ENCODE data around the gene LYPD6B.
"Not testable (repeated sequence)": the region's sequence is repeated elsewhere in the genome, so short reads cannot be mapped to it uniquely, and the experiment has no call there.

Gene LYPD6B

DNA sequence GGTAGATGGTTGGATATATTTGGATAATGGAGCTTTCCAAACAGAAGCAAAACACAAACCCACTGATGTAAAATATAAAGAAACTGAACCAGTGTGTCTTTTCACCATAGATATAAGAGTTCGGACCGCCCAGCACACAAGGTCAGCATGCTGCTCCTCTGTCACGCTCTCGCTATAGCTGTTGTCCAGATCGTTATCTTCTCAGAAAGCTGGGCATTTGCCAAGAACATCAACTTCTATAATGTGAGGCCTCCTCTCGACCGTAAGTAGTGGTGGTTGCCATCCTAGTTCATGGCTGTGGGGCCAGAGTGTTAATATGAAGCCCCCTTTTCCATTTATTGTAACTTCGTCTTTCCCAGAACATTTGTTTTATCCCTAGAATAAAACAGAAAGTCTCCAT is 166.6 kb downstream of the LYPD6B start:
- no peak for DNase-seq (ENCODE audit: low read depth in 2 of 2)

DNA sequence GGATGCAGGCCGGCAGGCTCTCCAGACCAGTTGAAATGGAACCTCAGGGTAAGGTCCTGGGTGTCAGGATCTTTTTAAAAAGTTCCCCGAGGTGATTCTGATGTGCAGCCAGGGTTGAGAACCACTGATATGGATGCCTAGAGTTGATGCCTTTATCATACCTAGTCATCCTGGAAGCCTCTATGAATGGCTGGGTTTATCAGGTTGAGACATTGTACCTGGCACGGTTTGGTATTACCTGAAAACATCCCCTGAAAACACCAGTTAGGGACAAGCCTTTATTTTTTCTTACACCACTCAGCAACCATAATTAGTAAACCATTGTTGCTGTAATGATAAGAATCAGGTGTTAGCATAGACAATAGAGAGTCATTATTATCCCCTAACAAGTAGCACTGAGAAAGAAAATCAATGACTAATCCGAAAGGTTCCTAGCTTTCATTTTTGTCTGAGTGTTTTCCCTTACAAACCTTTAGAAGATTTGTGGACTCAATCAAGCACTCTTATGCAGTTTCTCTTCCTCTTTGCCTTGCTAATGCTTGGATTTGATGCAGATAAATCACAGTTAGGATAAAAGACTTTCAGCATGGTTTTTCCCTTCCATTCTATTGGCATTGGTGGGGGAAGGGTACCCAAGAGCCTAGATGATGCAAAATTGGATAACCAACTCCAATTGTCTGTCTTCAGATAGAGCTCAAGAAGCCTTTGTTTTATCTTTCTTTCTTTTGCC is 175.4 kb downstream of the LYPD6B start:
- no peak for DNase-seq (ENCODE audit: low read depth in 2 of 2)

DNA sequence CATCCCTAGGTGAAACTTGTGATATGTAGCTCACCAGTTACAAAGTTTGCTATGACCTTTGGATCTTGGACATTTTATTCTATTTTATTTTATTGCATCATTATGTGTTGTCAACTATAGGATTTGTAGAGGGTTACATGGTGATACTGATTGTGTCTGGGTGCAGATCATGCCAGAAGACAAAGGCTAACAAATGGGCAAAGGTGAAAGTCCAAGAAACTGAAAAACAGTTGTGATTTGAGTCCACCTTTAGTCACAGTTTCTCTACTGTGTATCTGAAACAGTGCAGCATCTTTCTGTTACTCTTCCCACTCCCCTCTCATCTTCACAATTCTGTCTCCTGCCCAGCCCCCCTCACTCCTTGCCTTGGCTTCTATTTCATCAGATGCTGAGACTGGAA is 180.0 kb downstream of the LYPD6B start:
- DNase-seq (ENCODE audit: low read depth in 2 of 2), result no peak

- DNase-seq (ENCODE audit: low read depth in 2 of 2), result no peak
These were observed 181.4 kb downstream of the LYPD6B start for GRCh38 chr2:149219856-149220255.

- DNase-seq (ENCODE audit: low read depth in 2 of 2), result no peak
These were observed 182.5 kb downstream of the LYPD6B start for GRCh38 chr2:149221002-149221401.

DNA sequence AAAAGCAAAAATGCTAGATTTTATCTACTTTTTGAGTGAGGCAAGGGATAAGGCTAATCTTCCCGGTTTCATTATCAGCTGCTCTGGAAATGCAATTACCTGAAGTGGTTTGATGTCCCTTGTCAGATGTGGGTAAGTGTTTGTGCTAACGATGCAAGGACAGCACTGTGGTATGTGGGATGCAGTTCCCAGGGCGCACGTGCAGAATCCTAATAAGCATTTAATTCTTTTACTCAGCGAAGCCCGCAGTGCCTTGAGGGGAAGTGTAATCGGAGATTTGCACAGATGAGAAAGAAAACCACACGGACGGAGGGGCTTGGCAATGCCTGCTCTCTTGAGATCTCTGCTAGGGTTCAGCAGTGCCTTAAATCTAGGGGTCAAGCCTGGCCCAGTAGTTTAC is 183.4 kb downstream of the LYPD6B start:
- no peak for DNase-seq (ENCODE audit: low read depth in 2 of 2)

DNA sequence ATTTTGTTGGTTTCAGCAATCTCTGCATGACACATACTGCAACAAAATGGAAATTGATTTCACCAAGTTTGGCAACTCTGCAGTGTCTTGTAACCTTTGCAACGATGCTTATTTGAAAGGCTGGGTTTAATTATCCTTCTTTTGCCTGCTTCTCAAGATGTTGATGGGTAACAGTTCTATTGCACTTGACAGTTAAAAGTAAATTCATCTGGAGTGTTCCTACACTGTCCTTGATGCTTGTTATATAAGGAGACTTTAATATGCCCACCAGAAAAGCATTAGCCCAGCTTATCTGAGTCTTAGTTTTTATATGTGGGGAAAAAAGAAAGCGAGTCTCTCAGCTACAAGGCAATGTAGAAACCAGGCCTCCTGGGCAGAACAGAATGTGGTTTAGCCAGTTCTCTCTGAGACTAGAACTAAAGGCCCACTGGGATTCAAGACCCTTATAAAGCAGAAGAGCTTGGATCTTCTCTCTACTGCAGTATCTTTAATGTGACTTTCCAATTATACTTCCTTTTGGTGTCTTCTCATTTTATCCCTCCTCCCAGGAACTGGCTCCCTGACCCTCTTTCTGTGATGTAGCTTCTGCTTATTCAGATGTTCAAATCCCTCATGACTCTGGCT is 185.1 kb downstream of the LYPD6B start:
- no peak for DNase-seq (ENCODE audit: low read depth in 2 of 2)

- DNase-seq (ENCODE audit: low read depth in 2 of 2), result no peak
These were observed 186.0 kb downstream of the LYPD6B start for GRCh38 chr2:149224543-149224942.

- DNase-seq (ENCODE audit: low read depth in 2 of 2), result no peak
These were observed 186.9 kb downstream of the LYPD6B start for GRCh38 chr2:149225446-149225845.

DNA sequence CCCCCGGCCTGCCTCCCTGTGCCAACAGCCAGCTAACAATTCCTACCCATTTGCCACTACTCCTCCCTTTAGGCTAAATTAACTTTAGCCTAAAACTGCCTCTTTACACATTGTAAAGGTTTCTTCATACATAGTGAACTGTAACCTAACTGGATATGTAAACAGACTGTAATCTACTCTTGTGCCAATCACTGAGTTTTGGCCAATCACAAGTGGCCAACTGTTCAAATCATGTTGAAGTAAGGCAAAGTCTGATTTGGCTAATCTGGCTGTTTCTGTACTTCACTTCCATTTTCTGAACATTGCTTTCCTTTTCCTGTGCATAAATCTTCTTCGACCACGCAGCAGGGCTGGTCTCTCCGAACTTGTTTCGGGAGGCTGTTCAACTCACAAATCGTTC is 188.3 kb downstream of the LYPD6B start:
- no peak for DNase-seq (ENCODE audit: low read depth in 2 of 2)

- DNase-seq (ENCODE audit: low read depth in 2 of 2), result no peak
These were observed 197.4 kb downstream of the LYPD6B start for GRCh38 chr2:149235816-149236375.

DNA sequence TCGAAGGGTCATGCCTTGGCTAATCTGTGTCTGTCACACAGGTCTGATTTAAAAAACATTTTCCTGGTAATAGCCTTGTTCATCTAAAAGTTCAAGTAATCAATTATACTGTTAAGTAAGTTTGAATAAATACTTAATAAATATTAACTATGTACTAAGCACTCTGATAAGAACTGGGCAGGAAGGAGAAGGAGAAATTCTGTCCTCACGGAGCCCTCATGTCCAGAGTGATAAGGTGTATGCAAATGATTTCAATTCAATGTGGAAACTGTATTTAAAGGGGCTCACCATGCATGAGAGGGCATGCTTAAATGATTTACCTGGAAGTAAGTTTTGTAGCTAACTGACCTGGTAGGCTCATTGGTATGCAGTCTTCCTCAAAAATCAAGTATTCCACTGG is 197.9 kb downstream of the LYPD6B start:
- no peak for DNase-seq (ENCODE audit: low read depth in 2 of 2)

GRCh38 chr2:149246186-149246585 is 207.7 kb downstream of the LYPD6B start:
- no peak for DNase-seq (ENCODE audit: low read depth in 2 of 2)

DNA sequence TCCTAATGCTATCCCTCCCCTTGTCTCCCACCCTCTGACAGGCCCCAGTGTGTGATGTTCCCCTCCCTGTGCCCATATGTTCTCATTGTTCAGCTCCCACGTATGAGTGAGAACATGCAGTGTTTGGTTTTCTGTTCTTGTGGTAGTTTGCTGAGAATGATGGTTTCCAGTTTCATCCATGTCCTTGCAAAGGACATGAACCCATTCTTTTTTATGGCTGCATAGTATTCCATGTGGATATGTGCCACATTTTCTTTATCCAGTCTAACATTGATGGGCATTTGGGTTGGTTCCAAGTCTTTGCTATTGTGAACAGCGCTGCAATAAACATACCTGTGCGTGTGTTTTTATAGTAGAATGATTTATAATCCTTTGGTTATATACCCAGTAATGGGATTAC is 212.9 kb downstream of the LYPD6B start:
- not testable (repeated sequence) for DNase-seq (ENCODE audit: low read depth in 2 of 2)

GRCh38 chr2:149256877-149257276 is 218.4 kb downstream of the LYPD6B start:
- not testable (repeated sequence) for DNase-seq (ENCODE audit: low read depth in 2 of 2)

GRCh38 chr2:149258531-149258930 is 220.0 kb downstream of the LYPD6B start:
- DNase-seq (ENCODE audit: low read depth in 2 of 2), result no peak

DNA sequence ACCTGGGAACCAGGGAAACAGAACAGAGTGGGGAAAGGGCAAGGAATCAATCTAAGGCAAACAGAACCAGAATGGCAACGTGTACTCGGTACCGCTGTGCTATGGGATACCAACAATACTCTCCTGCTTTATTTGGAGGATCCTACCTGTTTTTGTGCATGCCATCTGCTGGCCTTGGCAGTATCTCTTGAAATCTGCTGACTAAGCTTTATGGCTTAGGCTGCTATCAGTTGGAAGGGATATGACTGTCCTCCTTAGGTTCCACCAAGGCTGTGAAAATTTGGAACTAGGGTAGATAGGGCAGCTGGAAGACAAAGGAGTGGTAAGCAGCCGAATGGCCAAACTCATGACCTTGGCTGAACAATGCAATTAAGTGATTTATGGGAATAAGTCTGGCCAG is 220.6 kb downstream of the LYPD6B start:
- no peak for DNase-seq (ENCODE audit: low read depth in 2 of 2)

DNA sequence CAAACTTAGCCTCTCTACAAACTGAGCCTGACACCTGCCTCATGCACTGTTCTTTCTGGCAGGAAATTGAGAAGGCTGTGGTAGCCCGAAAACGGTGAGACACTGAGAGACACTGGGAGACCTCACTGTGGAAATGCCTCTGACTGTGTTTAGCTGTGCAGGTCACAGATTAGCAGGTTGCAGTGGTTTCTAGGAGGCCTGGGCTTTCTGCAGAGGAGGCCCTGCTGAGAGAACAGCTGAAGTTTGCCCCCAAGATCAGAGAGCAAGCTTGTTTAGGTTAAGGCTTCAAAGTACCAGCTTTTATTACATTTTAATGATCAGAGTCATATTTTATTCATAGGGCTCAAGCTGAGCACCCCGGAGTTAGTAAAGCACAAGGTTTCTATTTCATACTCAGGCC is 223.2 kb downstream of the LYPD6B start:
- DNase-seq (ENCODE audit: low read depth in 2 of 2), result no peak
